CD4-positive, alpha-beta memory T cell (primary cell): ENCODE measurements around the gene PDGFB. TPM values are rescaled to one million over a fixed set of nuclear protein-coding genes. Genes with fewer than 3 reads are reported as not detected.

ENCODE experiments used
- CTCF ChIA-PET: fragments of 350-600 bp; sonication (Branson Sonifier 250); formaldehyde crosslinking; loops from one replicate; lab custom pipeline; 2021; ENCODE audit warnings: inconsistent platforms; ENCODE audit not compliant: partially characterized antibody; lab: Charles Lee
- POLR2A ChIA-PET: fragments of 350-600 bp; sonication (Branson Sonifier 250); formaldehyde crosslinking; loops from one replicate; lab custom pipeline; 2021; ENCODE audit not compliant: partially characterized antibody; lab: Charles Lee
- DNase-seq, 5 donors: peaks; one replicate each; pipeline versions ENCODE4 v3.0.0 to v3.0.0-alpha.2; 2020 to 2022; ENCODE audit warnings: mixed read lengths in 1 of 5
- H3K27ac ChIP-seq: one replicate; pipeline ENCODE4 v1.7.0; 2013; ENCODE audit warnings: low read depth, low read length
- H3K27me3 ChIP-seq: 2 replicates; pipeline ENCODE4 v1.7.0; 2013; ENCODE audit warnings: mild to moderate bottlenecking, low read length, moderate library complexity; ENCODE audit not compliant: insufficient read depth
- H3K36me3 ChIP-seq: 2 replicates; pipeline ENCODE4 v1.7.0; 2013; ENCODE audit warnings: mild to moderate bottlenecking, low read length, moderate library complexity; ENCODE audit not compliant: insufficient read depth
- H3K4me1 ChIP-seq: 2 replicates; pipeline ENCODE4 v1.7.0; 2013; ENCODE audit warnings: mild to moderate bottlenecking, low read length, moderate library complexity; ENCODE audit not compliant: insufficient read depth
- H3K4me3 ChIP-seq, 2 donors: one replicate each; pipeline ENCODE4 v1.7.0; 2013; ENCODE audit warnings: low read length in 2 of 2, mild to moderate bottlenecking in 1 of 2
- H3K9me3 ChIP-seq, 2 donors: one replicate each; pipeline ENCODE4 v1.7.0; 2013; ENCODE audit warnings: low read length in 2 of 2, control low read depth in 1 of 2; ENCODE audit not compliant: control insufficient read depth in 1 of 2
- H3K27ac Mint-ChIP-seq, 7 donors: one replicate each; pipeline ENCODE4 v1.8.0; 2020 to 2021; ENCODE audit warnings: mixed read lengths in 7 of 7, mild to moderate bottlenecking in 6 of 7, inconsistent platforms in 3 of 7, moderate library complexity in 3 of 7
- H3K27me3 Mint-ChIP-seq, 2 donors: one replicate each; pipeline ENCODE4 v1.8.0; 2020 to 2021; ENCODE audit warnings: mixed read lengths in 2 of 2
- H3K36me3 Mint-ChIP-seq, 2 donors: one replicate each; pipeline ENCODE4 v1.8.0; 2020 to 2021; ENCODE audit warnings: mixed read lengths in 2 of 2, inconsistent platforms in 1 of 2, mild to moderate bottlenecking in 1 of 2
- H3K4me1 Mint-ChIP-seq, 4 donors: one replicate each; pipeline ENCODE4 v1.8.0; 2020 to 2021; ENCODE audit warnings: mixed read lengths in 4 of 4, mild to moderate bottlenecking in 1 of 4
- H3K4me3 Mint-ChIP-seq, 8 donors: one replicate each; pipeline ENCODE4 v1.8.0; 2020 to 2021; ENCODE audit warnings: mixed read lengths in 8 of 8, mild to moderate bottlenecking in 7 of 8, moderate library complexity in 6 of 8, inconsistent platforms in 3 of 8
- H3K9me3 Mint-ChIP-seq, 8 donors: one replicate each; pipeline ENCODE4 v1.8.0; 2020 to 2021; ENCODE audit warnings: mixed read lengths in 8 of 8, mild to moderate bottlenecking in 5 of 8, inconsistent platforms in 3 of 8, moderate library complexity in 1 of 8
- intact Hi-C: fragments of 100-400 bp; cut with micrococcal nuclease; formaldehyde crosslinking; loops from one replicate; pipeline ENCODE4 v1.15.1; 2023
- polyA plus RNA-seq, 2 donors: library from polyadenylated mRNA; unstranded; fragments of 300-500 nt; fragmentation: Illumina TruSeq; gene quantifications; one replicate each; pipeline ENCODE4 v1.2.3, GENCODE V29; 2021
- total RNA-seq, 2 experiments: library from RNA; stranded (reverse); gene quantifications; one replicate each; pipeline ENCODE4 v1.2.3, GENCODE V29; 2021

Gene PDGFB
- total and polyA plus RNA-seq, 4 experiments from 2014 or later = 6.8 to 16.9 (median 13.6) TPM

- POLR2A ChIA-PET = interaction anchor here (1.1 kb wide), 1 partner anchor 10 kb away, joined by 3 read pairs; no protein-coding TSS in a partner anchor
Measured at GRCh38 chr22:39232806-39233709, 11.7 kb downstream of the PDGFB start.

GRCh38 chr22:39232246-39232645 lies 12.5 kb downstream of the PDGFB start:
- no peak for DNase-seq
- peaks cover 2 to 11% of the 10 kb centered on the region in 2 donors for H3K27me3 Mint-ChIP-seq
- Histone ChIP-seq H3K36me3 (peaks cover 19% of the 10 kb centered on the region), H3K9me3 (no peaks in the 10 kb centered on the region), H3K4me1 (peaks cover 27% of the 10 kb centered on the region), H3K27ac (no peak overlapping the region), H3K4me3 (no peak overlapping the region), H3K27me3 (no peaks in the 10 kb centered on the region)
- POLR2A ChIA-PET = interaction anchor here (0.7 to 4.0 kb wide), 3 partner anchors 9 to 87 kb away, joined by 3 to 15 read pairs (median 3); partner anchors contain the start of gene RPL3
- no peak overlapping the region for H3K4me3 Mint-ChIP-seq
- peaks cover 12 to 31% (median 20%) of the 10 kb centered on the region in 4 donors for H3K4me1 Mint-ChIP-seq
- no peaks in the 10 kb centered on the region for H3K9me3 Mint-ChIP-seq
- CTCF ChIA-PET = no interaction called here
- H3K36me3 Mint-ChIP-seq = peaks cover 22 to 46% of the 10 kb centered on the region in 2 donors
- no peak overlapping the region for H3K27ac Mint-ChIP-seq
- intact Hi-C loops = no loop called here

More at GRCh38 chr22:39232806-39233709, 11.7 kb downstream of the PDGFB start:
- CTCF ChIA-PET = no interaction called here
- Mint-ChIP-seq H3K9me3 (no peaks in the 10 kb centered on the region), H3K27ac (no peak overlapping the region), H3K4me3 (no peak overlapping the region), H3K27me3 (peaks cover 2 to 11% of the 10 kb centered on the region in 2 donors), H3K4me1 (peaks cover 17 to 39% (median 26%) of the 10 kb centered on the region in 4 donors), H3K36me3 (peaks cover 18 to 38% of the 10 kb centered on the region in 2 donors)
- Histone ChIP-seq H3K4me1 (peaks cover 36% of the 10 kb centered on the region), H3K36me3 (peaks cover 19% of the 10 kb centered on the region), H3K4me3 (no peak overlapping the region), H3K27ac (no peak overlapping the region), H3K27me3 (no peaks in the 10 kb centered on the region), H3K9me3 (no peaks in the 10 kb centered on the region)
- intact Hi-C loops = no loop called here
- DNase-seq = no peak

- Mint-ChIP-seq H3K36me3 (peaks cover 19 to 45% of the 10 kb centered on the region in 2 donors), H3K9me3 (no peaks in the 10 kb centered on the region), H3K4me3 (no peak overlapping the region), H3K27me3 (peaks cover 2 to 11% of the 10 kb centered on the region in 2 donors), H3K27ac (no peak overlapping the region), H3K4me1 (peaks cover 6 to 22% (median 12%) of the 10 kb centered on the region in 4 donors)
- peaks cover 19% of the 10 kb centered on the region for H3K4me1 ChIP-seq
- intact Hi-C loops = no loop called here
- no peak overlapping the region for H3K27ac ChIP-seq
- CTCF ChIA-PET = interaction anchor here (0.8 kb wide), 1 partner anchor 60 kb away, joined by 3 read pairs; no protein-coding TSS in a partner anchor
- no peaks in the 10 kb centered on the region for H3K9me3 ChIP-seq
- DNase-seq = no peak
- H3K4me3 ChIP-seq = no peak overlapping the region
- H3K36me3 ChIP-seq = peaks cover 19% of the 10 kb centered on the region
- POLR2A ChIA-PET = interaction anchor here (1.1 to 4.0 kb wide), 4 partner anchors 9 to 88 kb away, joined by 3 to 15 read pairs (median 4); partner anchors contain the start of gene RPL3
- no peaks in the 10 kb centered on the region for H3K27me3 ChIP-seq
Measured at GRCh38 chr22:39231197-39231950, 13.4 kb downstream of the PDGFB start.

GRCh38 chr22:39230261-39231196 lies 14.3 kb downstream of the PDGFB start:
- Mint-ChIP-seq H3K4me1 (peaks cover 2 to 14% (median 5%) of the 10 kb centered on the region in 4 donors), H3K9me3 (no peaks in the 10 kb centered on the region), H3K36me3 (peaks cover 24 to 49% of the 10 kb centered on the region in 2 donors), H3K27me3 (peaks cover 0 to 11% of the 10 kb centered on the region in 2 donors), H3K4me3 (no peak overlapping the region), H3K27ac (peak overlapping the region in 4 of 7 donors; percentile 17 to 76 (median 34))
- H3K27ac ChIP-seq = no peak overlapping the region
- intact Hi-C loops = no loop called here
- POLR2A ChIA-PET = interaction anchor here (1.1 to 4.0 kb wide), 3 partner anchors 10 to 89 kb away, joined by 3 to 15 read pairs (median 6); partner anchors contain the start of gene RPL3
- DNase-seq = no peak
- H3K9me3 ChIP-seq = no peaks in the 10 kb centered on the region
- CTCF ChIA-PET = interaction anchor here (0.8 to 0.9 kb wide), 2 partner anchors 15 to 59 kb away, joined by 3 to 5 read pairs; no protein-coding TSS in a partner anchor
- H3K27me3 ChIP-seq = no peaks in the 10 kb centered on the region
- peaks cover 19% of the 10 kb centered on the region for H3K36me3 ChIP-seq
- H3K4me1 ChIP-seq = peaks cover 10% of the 10 kb centered on the region
- H3K4me3 ChIP-seq = no peak overlapping the region

- no peak for DNase-seq
- Histone ChIP-seq H3K9me3 (no peaks in the 10 kb centered on the region), H3K27me3 (no peaks in the 10 kb centered on the region), H3K4me3 (no peak overlapping the region), H3K36me3 (peaks cover 19% of the 10 kb centered on the region), H3K27ac (no peak overlapping the region), H3K4me1 (peaks cover 3% of the 10 kb centered on the region)
- Mint-ChIP-seq H3K4me1 (peaks cover 0 to 7% (median under 1%) of the 10 kb centered on the region in 4 donors), H3K9me3 (no peaks in the 10 kb centered on the region), H3K27ac (no peak overlapping the region), H3K36me3 (peaks cover 24 to 54% of the 10 kb centered on the region in 2 donors), H3K4me3 (no peak overlapping the region), H3K27me3 (peaks cover 0 to 10% of the 10 kb centered on the region in 2 donors)
- intact Hi-C loops = no loop called here
- ChIA-PET CTCF (interaction anchor here (0.8 kb wide), 1 partner anchor 14 kb away, joined by 3 read pairs; no protein-coding TSS in a partner anchor), POLR2A (interaction anchor here (1.5 to 4.0 kb wide), 4 partner anchors 11 to 90 kb away, joined by 4 to 15 read pairs (median 6); partner anchors contain the start of gene RPL3)
Measured at GRCh38 chr22:39229688-39230260, 15.0 kb downstream of the PDGFB start.

- intact Hi-C loops = no loop called here
Measured at GRCh38 chr22:39229075-39229474, 15.7 kb downstream of the PDGFB start.

More at GRCh38 chr22:39229075-39229474, 15.7 kb downstream of the PDGFB start:
- Histone ChIP-seq H3K9me3 (no peaks in the 10 kb centered on the region), H3K36me3 (peaks cover 17% of the 10 kb centered on the region), H3K4me3 (no peak overlapping the region), H3K27me3 (no peaks in the 10 kb centered on the region), H3K4me1 (no peaks in the 10 kb centered on the region), H3K27ac (no peak overlapping the region)
- no peaks in the 10 kb centered on the region for H3K9me3 Mint-ChIP-seq
- peak overlapping the region in 1 of 7 donors; percentile 75 for H3K27ac Mint-ChIP-seq
- POLR2A ChIA-PET = interaction anchor here (1.5 to 4.0 kb wide), 3 partner anchors 14 to 90 kb away, joined by 4 to 15 read pairs (median 5); partner anchors contain the start of gene RPL3
- peaks cover 0 to 5% of the 10 kb centered on the region in 2 donors for H3K27me3 Mint-ChIP-seq
- H3K4me1 Mint-ChIP-seq = no peaks in the 10 kb centered on the region
- peaks cover 29 to 56% of the 10 kb centered on the region in 2 donors for H3K36me3 Mint-ChIP-seq
- CTCF ChIA-PET = interaction anchor here (0.8 kb wide), 2 partner anchors 13 to 58 kb away, joined by 3 read pairs; no protein-coding TSS in a partner anchor
- DNase-seq = no peak
- H3K4me3 Mint-ChIP-seq = no peak overlapping the region
